ENCODE results near the gene CACNB2.
"Not testable (repeated sequence)": the region's sequence is repeated elsewhere in the genome, so short reads cannot be mapped to it uniquely, and the experiment has no call there.

Gene CACNB2

GRCh38 chr10:18149196-18149800 is 9.1 kb downstream of the CACNB2 start:
- DNase-seq = no peak

DNA sequence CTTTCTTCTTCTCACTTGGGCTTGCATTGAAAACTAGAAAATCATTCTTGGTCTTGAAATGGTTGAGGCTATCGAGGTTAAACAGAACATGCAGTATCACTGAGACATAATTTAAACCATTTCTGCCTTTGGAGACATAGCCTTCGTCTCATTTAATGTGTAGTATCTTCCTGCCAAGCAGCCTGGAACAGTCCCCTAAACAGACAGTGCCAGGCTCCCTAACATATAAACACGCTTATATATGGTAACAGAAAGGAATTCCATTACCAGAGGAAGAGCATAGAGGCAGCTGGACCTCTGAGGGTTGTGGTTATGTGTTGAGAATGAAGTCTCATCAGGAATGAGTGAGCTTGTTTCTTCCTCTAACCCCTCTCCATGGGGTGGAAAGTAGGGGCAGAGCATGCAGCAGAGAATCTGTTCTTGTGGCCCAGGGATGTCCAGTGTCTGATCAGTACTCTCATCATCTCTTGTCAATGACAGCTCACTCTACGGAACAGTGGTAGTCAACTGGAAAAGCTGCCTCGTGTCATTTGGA is 11.2 kb downstream of the CACNB2 start:
- no peak for DNase-seq

GRCh38 chr10:18153381-18153780 is 13.2 kb downstream of the CACNB2 start:
- DNase-seq = not testable (repeated sequence)

GRCh38 chr10:18155321-18155720 is 15.1 kb downstream of the CACNB2 start:
- no peak for DNase-seq

DNA sequence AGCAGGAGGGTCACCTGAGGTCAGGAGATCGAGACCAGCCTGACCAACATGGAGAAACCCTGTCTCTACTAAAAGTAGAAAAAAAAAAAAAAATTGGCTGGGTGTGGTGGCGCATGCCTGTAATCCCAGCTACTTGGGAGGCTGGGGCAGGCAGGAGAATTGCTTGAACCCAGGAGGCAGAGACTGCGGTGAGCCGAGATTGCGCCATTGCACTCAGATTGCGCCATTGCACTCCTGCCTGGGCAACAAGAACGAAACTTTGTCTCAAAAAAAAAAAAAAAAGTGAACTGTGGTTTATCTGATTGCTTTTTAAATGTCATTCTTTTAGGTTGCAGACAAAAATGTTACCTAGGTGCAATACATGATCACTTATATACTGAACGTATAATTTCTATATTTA is 16.6 kb downstream of the CACNB2 start:
- not testable (repeated sequence) for DNase-seq

- no peak for DNase-seq
Observed at GRCh38 chr10:18157881-18158280, 17.7 kb downstream of the CACNB2 start.

DNA sequence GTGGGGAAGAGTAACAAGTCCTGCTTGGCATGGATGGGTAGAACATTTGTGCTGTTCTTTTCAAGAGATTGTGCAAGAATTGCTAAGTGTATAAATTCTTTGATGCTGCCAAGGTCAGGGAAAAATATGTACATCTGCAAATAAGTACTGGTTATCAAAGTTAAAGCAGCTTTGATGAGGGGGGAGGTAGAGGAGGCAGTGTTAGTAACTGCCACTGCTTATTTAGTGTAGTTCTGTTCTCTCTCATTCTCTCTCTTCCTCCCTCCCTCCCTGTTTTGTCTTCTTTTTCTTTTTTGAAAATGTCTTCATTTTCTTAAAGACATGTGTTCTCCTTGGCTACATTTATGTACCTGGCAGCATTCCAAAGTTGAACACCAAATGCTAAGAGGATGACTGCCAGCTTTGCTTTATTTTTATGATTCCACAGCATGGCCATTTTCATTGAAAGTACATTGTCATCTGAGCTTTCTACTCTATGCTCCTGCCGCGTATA is 18.6 kb downstream of the CACNB2 start:
- DNase-seq = no peak

GRCh38 chr10:18159557-18159956 is 19.3 kb downstream of the CACNB2 start:
- no peak for DNase-seq

GRCh38 chr10:18162021-18162627 is 21.9 kb downstream of the CACNB2 start:
- no peak for DNase-seq

- no peak for DNase-seq
Observed at GRCh38 chr10:18164093-18164492, 23.9 kb downstream of the CACNB2 start.

DNA sequence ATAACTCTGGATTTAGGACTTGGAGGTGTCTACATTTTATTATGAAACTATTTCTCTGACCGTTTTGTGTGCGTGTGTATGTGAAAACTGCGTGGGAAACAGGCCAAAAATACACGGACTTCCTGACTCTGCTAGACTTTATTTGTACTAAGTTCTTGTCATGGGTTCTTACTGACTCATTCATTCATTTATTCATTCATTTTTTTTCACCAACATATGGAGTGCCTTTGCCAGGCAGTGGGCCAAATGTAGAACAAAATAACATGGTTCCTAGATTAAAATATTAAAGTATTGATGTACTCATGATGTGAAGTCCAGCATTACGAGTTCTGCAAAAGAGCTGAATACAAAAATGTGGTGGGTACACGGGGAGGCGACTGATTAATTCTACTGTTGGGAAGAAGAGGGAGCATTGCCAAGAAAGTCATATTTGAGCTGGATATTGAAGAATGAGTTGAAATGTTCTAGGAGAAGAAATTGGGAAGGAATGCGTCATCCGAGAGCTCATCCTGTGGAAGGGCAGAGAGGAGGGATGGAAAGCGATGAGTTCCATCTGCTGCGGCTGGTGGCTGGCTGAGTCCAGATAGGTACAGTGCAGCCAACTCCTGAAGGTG is 24.6 kb downstream of the CACNB2 start:
- DNase-seq = no peak

- DNase-seq = no peak
Observed at GRCh38 chr10:18178854-18179483, 38.7 kb downstream of the CACNB2 start.

- DNase-seq = no peak
Observed at GRCh38 chr10:18179891-18180290, 39.7 kb downstream of the CACNB2 start.

DNA sequence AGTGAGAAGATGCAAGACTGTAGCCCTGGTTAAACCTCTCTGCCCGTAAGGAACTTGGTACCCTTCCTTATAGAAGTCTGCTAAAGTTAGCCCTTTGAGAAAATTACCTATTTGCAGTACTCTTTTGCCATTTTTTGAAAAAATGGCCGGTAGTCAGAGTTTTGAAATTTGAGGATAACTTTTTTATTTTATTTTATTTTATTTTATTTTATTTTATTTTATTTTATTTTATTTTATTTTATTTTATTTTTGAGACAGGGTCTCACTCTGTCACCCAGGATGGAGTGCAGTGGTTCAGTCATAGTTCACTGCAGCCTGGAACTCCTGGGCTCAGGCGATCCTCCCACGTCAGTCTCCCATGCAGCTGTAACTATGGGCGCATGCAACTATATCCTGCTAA is 41.2 kb downstream of the CACNB2 start:
- not testable (repeated sequence) for DNase-seq

- no peak for DNase-seq
Observed at GRCh38 chr10:18185621-18186020, 45.4 kb downstream of the CACNB2 start.

DNA sequence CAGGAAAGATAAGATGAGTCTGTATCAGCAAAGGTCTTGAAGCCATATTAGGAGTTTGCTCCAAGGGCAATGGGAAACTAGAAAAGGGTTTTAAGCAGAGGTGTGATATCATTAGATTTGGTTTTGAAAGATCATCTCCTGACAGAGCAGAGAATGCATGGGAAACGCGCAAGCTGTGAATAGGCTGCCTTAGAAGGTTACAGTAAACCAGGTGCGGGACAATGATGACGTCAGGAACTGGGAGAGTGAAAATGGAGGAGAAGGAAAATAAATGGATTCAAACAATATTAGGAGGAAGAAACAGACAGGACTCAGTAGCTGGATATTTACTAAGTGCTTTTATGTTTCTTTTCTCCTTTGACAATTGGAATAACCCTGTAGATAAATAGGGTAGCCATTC is 50.6 kb downstream of the CACNB2 start:
- DNase-seq = no peak

DNA sequence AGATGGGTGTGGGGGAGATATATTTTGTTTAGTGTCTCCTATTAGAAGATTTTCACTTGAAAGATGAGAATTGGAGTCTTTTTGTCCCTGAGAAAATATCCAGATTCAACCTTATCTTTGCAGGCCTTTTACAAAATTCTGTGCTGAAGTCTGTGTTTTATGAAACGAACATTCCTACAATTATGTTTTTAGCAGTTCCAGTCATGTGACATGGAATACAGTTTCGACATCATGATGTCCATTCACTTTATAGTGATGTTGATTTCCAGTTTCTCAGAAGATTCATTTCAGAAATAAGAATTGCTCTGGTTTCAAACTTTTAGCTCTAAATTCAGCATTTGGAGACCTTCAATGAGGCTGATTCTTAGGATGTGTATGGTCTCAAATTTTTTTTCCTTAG is 54.4 kb downstream of the CACNB2 start:
- DNase-seq = no peak

GRCh38 chr10:18195060-18195799 is 55.0 kb downstream of the CACNB2 start:
- no peak for DNase-seq

- DNase-seq = no peak
Observed at GRCh38 chr10:18196806-18197550, 56.8 kb downstream of the CACNB2 start.

DNA sequence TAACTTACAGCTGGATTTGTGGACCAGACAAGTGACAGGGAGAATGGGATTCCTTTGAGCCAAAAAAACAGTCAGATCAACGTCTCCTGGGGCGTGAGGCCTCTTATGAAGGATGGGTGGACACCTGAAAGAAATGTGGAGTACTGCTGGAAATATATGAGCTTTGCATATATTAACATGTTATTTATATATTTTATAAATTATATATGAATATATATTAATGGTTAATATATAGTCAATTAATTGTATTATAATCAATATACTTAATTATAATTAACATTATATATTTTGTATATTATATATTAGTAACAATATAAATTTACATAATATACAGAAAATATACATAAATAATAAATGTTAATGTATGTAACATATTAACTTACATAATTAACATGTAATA is 57.5 kb downstream of the CACNB2 start:
- DNase-seq = no peak

GRCh38 chr10:18201877-18202276 is 61.7 kb downstream of the CACNB2 start:
- no peak for DNase-seq
